Activated CD8-positive, alpha-beta memory T cell treated with anti-CD3 and anti-CD28 coated beads, Interleukin-2, amount 50 U/mL, for 48 hours (primary cell): Measurements from ENCODE around the gene COL7A1.
"Not testable (repeated sequence)": the region's sequence is repeated elsewhere in the genome, so short reads cannot be mapped to it uniquely, and the experiment has no call there.

Experiments used
- DNase-seq: peaks from one replicate; pipeline ENCODE4 v3.0.0-alpha.2; 2020

Gene COL7A1

GRCh38 chr3:48560648-48561018, 34.5 kb downstream of the COL7A1 start:
- DNase-seq: no peak

- DNase-seq: no peak
Measured at GRCh38 chr3:48558493-48559134, 36.5 kb downstream of the COL7A1 start.

- peak; percentile 98 for DNase-seq
Measured at GRCh38 chr3:48556796-48557626, 38.1 kb downstream of the COL7A1 start, which contains the start of gene PFKFB4. TSS of gene PFKFB4 (minus strand) at chr3:48556803. CDS start at chr3:48556777, 26 bp downstream.

GRCh38 chr3:48555949-48556795, 39.0 kb downstream of the COL7A1 start:
- DNase-seq: no peak

GRCh38 chr3:48555231-48555948, 39.7 kb downstream of the COL7A1 start:
- no peak for DNase-seq

- DNase-seq: no peak
Measured at GRCh38 chr3:48553886-48554845, 41.0 kb downstream of the COL7A1 start.

GRCh38 chr3:48553361-48553760, 41.8 kb downstream of the COL7A1 start:
- no peak for DNase-seq

- DNase-seq: no peak
Measured at GRCh38 chr3:48552111-48552951, 42.8 kb downstream of the COL7A1 start.

GRCh38 chr3:48551651-48552050, 43.5 kb downstream of the COL7A1 start:
- not testable (repeated sequence) for DNase-seq

- peak; percentile 93 for DNase-seq
Measured at GRCh38 chr3:48548729-48549705, 46.1 kb downstream of the COL7A1 start.

GRCh38 chr3:48548126-48548525, 47.0 kb downstream of the COL7A1 start:
- DNase-seq: no peak

GRCh38 chr3:48546203-48546829, 48.8 kb downstream of the COL7A1 start:
- DNase-seq: no peak

- DNase-seq: no peak
Measured at GRCh38 chr3:48544141-48544540, 51.0 kb downstream of the COL7A1 start.

GRCh38 chr3:48543271-48543866, 51.8 kb downstream of the COL7A1 start:
- no peak for DNase-seq

GRCh38 chr3:48538451-48538850, 56.7 kb downstream of the COL7A1 start:
- no peak for DNase-seq

GRCh38 chr3:48536785-48537184, 58.3 kb downstream of the COL7A1 start:
- no peak for DNase-seq

GRCh38 chr3:48536116-48536515, 59.0 kb downstream of the COL7A1 start:
- DNase-seq: no peak

GRCh38 chr3:48535578-48535977, 59.6 kb downstream of the COL7A1 start:
- no peak for DNase-seq
